SK-N-SH (cell line): ENCODE measurements around the gene FAM149A. TPM values are rescaled to one million over a fixed set of nuclear protein-coding genes. Genes with fewer than 3 reads are reported as not detected.
A peak's percentile ranks its signal among the peaks of the same experiment; 100 is the strongest.

ENCODE experiments used
- CTCF ChIA-PET: fragments of 300-600, 350-600 bp; formaldehyde crosslinking; extraction: SDS; loops from one replicate; lab custom pipeline; 2021; lab: Yijun Ruan, JAX
- POLR2A ChIA-PET: fragments of 350-600 bp; sonication (Branson Sonifier 250); formaldehyde crosslinking; extraction: SDS; loops from one replicate; lab custom pipeline; 2020; ENCODE audit warnings: antibody characterized with exemption, inconsistent platforms; lab: Yijun Ruan, JAX
- DNase-seq: peaks from one replicate; pipeline ENCODE4 v3.0.0; 2012
- H2AFZ ChIP-seq: fragments of 200-600 bp; sonication (generic); 2 replicates; pipeline ENCODE4 v1.8.1; 2016; ENCODE audit warnings: antibody characterized with exemption, mild to moderate bottlenecking, low read depth
- H3F3A ChIP-seq: fragments of 200-600 bp; sonication (generic); replicated peaks from 2 replicates; pipeline ENCODE3; 2016; ENCODE audit warnings: antibody characterized with exemption, mild to moderate bottlenecking; ENCODE audit not compliant: insufficient read depth
- H3K27ac ChIP-seq, 2 experiments: fragments of 200-500 bp in 1 of 2; fragments of 200-600 bp in 1 of 2; sonication (Bioruptor generic) in 1 of 2; sonication (generic), shearing (Covaris generic) in 1 of 2; 2 replicates each; pipeline versions ENCODE4 v1.5.1 to v1.6.1; 2014 to 2016; ENCODE audit warnings: low read depth in 2 of 2, inconsistent platforms in 1 of 2, low read length in 1 of 2, mild to moderate bottlenecking in 1 of 2, mixed read lengths in 1 of 2
- H3K27me3 ChIP-seq: fragments of 200-600 bp; sonication (generic), shearing (Covaris generic); 2 replicates; pipeline ENCODE4 v1.6.1; 2016; ENCODE audit warnings: mixed run types; ENCODE audit not compliant: insufficient read depth
- H3K36me3 ChIP-seq, 2 experiments: fragments of 200-500 bp in 1 of 2; fragments of 200-600 bp in 1 of 2; sonication (Bioruptor generic) in 1 of 2; sonication (generic) in 1 of 2; replicated peaks in 1 of 2; 2 replicates each; pipeline versions ENCODE3 to v1.5.1; 2014 to 2016; ENCODE audit warnings: low read length in 1 of 2, mild to moderate bottlenecking in 1 of 2; ENCODE audit not compliant: insufficient read depth in 2 of 2, control insufficient read depth in 1 of 2
- H3K4me1 ChIP-seq, 2 experiments: fragments of 200-500 bp in 1 of 2; fragments of 200-600 bp in 1 of 2; sonication (Bioruptor generic) in 1 of 2; sonication (generic), shearing (Covaris generic) in 1 of 2; 2 replicates each; pipeline versions ENCODE4 v1.5.1 to v1.6.1; 2014 to 2016; ENCODE audit warnings: low read depth in 1 of 2, low read length in 1 of 2, mixed run types in 1 of 2; ENCODE audit not compliant: insufficient read depth in 2 of 2, control insufficient read depth in 1 of 2
- H3K4me2 ChIP-seq: fragments of 200-600 bp; sonication (generic), shearing (Covaris generic); 2 replicates; pipeline ENCODE4 v1.6.1; 2017; ENCODE audit warnings: mixed run types
- H3K4me3 ChIP-seq, 2 experiments: fragments of 200-500 bp in 1 of 2; fragments of 200-600 bp in 1 of 2; sonication (Bioruptor generic) in 1 of 2; sonication (generic), shearing (Covaris generic) in 1 of 2; 2 replicates each; pipeline versions ENCODE4 v1.5.1 to v1.8.1; 2014 to 2016; ENCODE audit warnings: low read depth in 2 of 2, inconsistent platforms in 1 of 2, low read length in 1 of 2, mild to moderate bottlenecking in 1 of 2, mixed read lengths in 1 of 2, moderate library complexity in 1 of 2
- H3K79me2 ChIP-seq: fragments of 200-600 bp; sonication (generic); 2 replicates; pipeline ENCODE4 v1.8.1; 2017; ENCODE audit warnings: mild to moderate bottlenecking; ENCODE audit not compliant: insufficient read depth
- H3K9ac ChIP-seq: fragments of 200-600 bp; sonication (generic); 2 replicates; pipeline ENCODE4 v1.6.1; 2017; ENCODE audit warnings: mixed run types
- H3K9me2 ChIP-seq: fragments of 200-600 bp; sonication (generic); 2 replicates; pipeline ENCODE4 v1.6.1; 2017; ENCODE audit warnings: mixed run types
- H3K9me3 ChIP-seq: fragments of 200-600 bp; sonication (generic); 2 replicates; pipeline ENCODE4 v1.6.1; 2017; ENCODE audit warnings: mixed run types, mild to moderate bottlenecking, moderate library complexity
- H4K20me1 ChIP-seq: fragments of 200-600 bp; sonication (generic); 2 replicates; pipeline ENCODE4 v1.6.1; 2017; ENCODE audit warnings: mild to moderate bottlenecking, mixed run types; ENCODE audit not compliant: insufficient read depth
- EP300 ChIP-seq, 2 experiments: IDR thresholded peaks; 2 replicates each; pipeline versions ENCODE4 v1.4.0 to v1.6.1; 2012; ENCODE audit warnings: borderline replicate concordance in 1 of 2, low read depth in 1 of 2, low read length in 1 of 2
- EZH2phosphoT487 ChIP-seq: fragments of 200-600 bp; sonication (generic); IDR thresholded peaks from 2 replicates; pipeline ENCODE4 v1.6.1; 2017; ENCODE audit warnings: low read depth, mixed run types, mild to moderate bottlenecking, antibody characterized with exemption, moderate library complexity, borderline replicate concordance
- GATA2 ChIP-seq: sonication (generic); formaldehyde crosslinking; IDR thresholded peaks from 2 replicates; pipeline ENCODE4 v1.5.0; 2020; ENCODE audit warnings: mild to moderate bottlenecking, missing genetic modification reagents
- MEF2A ChIP-seq: IDR thresholded peaks from 2 replicates; pipeline ENCODE4 v1.4.0; 2012; ENCODE audit warnings: low read depth, borderline replicate concordance
- MXI1 ChIP-seq: IDR thresholded peaks from 2 replicates; pipeline ENCODE4 v1.6.1; 2012; ENCODE audit warnings: mild to moderate bottlenecking, low read depth, low read length, improper control_type of control experiment
- NFIC ChIP-seq: IDR thresholded peaks from 2 replicates; pipeline ENCODE4 v1.4.0; 2012; ENCODE audit warnings: borderline replicate concordance
- POLR2AphosphoS5 ChIP-seq: IDR thresholded peaks from 2 replicates; pipeline ENCODE4 v1.6.1; 2012; ENCODE audit warnings: low read depth, low read length
- RCOR1 ChIP-seq: fragments of 150-350 bp; IDR thresholded peaks from 2 replicates; pipeline ENCODE4 v1.6.1; 2017; ENCODE audit warnings: antibody characterized with exemption, low read length
- SMC3 ChIP-seq: IDR thresholded peaks from 2 replicates; pipeline ENCODE4 v1.6.1; 2012; ENCODE audit warnings: low read depth, low read length, improper control_type of control experiment
- TAF1 ChIP-seq: IDR thresholded peaks from 2 replicates; pipeline ENCODE4 v1.6.1; 2012; ENCODE audit warnings: low read depth, mild to moderate bottlenecking, low read length, moderate library complexity, borderline replicate concordance
- TEAD4 ChIP-seq: IDR thresholded peaks from 2 replicates; pipeline ENCODE4 v1.4.0; 2012; ENCODE audit warnings: mild to moderate bottlenecking, borderline replicate concordance; ENCODE audit not compliant: insufficient read depth
- WGBS: methylation state at CpG from one replicate; pipeline ENCODE4 v1.1.6; 2017; ENCODE audit warnings: low lambda C conversion rate; 5-methylcytosine and 5-hydroxymethylcytosine counted together
- polyA plus RNA-seq, 3 experiments: library from polyadenylated mRNA; depleted of rRNA; stranded (reverse); fragments of >200 nt; gene quantifications; 2 replicates each; pipeline ENCODE4 v1.2.3, GENCODE V29; 2012
- TF ChIP-seq, protein P1 (sequence below): fragments of 150-350 bp; IDR thresholded peaks from 2 replicates; pipeline ENCODE4 v1.6.1; 2016; ENCODE audit warnings: mild to moderate bottlenecking, low read depth, low read length
- TF ChIP-seq, protein P2 (sequence below): IDR thresholded peaks from 2 replicates; pipeline ENCODE4 v1.4.0; 2012; ENCODE audit warnings: low read depth, borderline replicate concordance
- TF ChIP-seq, protein P3 (sequence below): IDR thresholded peaks from 2 replicates; pipeline ENCODE4 v1.6.1; 2012; ENCODE audit warnings: mild to moderate bottlenecking, low read depth, low read length, moderate library complexity
- TF ChIP-seq, protein P4 (sequence below): IDR thresholded peaks from 2 replicates; pipeline ENCODE4 v1.4.0; 2012; ENCODE audit warnings: low read depth, borderline replicate concordance
- TF ChIP-seq, protein P5 (sequence below): fragments of 150-350 bp; IDR thresholded peaks from 2 replicates; pipeline ENCODE4 v1.6.1; 2017; ENCODE audit warnings: antibody characterized with exemption, low read length, low read depth, borderline replicate concordance

FAM149A gene
- polyA plus RNA-seq, 1 of the 3 experiments (the other 2 are of a cell fraction), result 0.38 TPM

DNA sequence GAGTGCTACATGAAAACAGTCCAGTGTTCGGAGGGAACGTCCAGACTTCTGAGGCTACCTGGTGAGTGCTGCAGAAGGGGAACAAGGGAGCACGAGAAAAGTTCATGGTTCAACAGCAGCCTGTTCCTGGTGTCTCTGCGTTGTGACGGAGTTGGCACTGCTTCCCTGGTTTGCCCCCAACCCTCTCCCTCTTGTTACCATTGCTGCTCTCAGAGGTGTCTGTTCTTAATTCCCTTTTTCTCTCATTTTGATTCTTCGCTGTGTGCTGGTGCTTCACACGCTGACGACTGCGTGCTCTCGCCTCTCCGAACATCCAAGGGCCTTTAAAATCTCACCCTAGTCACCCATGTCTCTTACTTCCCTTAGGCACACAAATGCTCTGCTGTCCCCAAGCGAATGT is 1.6 kb upstream of the FAM149A start:
- no peaks in the 10 kb centered on the region for H3K79me2 ChIP-seq
- H3K4me3 ChIP-seq, result no peak overlapping the region
- H3K9ac ChIP-seq, result no peak overlapping the region
- POLR2A ChIA-PET, result no interaction called here
- H3K9me3 ChIP-seq, result no peaks in the 10 kb centered on the region
- no peak overlapping the region for H2AFZ ChIP-seq
- DNase-seq, result no peak
- CTCF ChIA-PET, result no interaction called here
- H3K4me2 ChIP-seq, result no peak overlapping the region
- H3K36me3 ChIP-seq, result no peaks in the 10 kb centered on the region
- H3K4me1 ChIP-seq, result no peaks in the 10 kb centered on the region; a peak in 1 of 4 replicates
- no peak overlapping the region for H3K27ac ChIP-seq
- H3F3A ChIP-seq, result no peaks in the 10 kb centered on the region
- no peaks in the 10 kb centered on the region for H4K20me1 ChIP-seq
- 90% methylated on average over 12 of the region's 12 CpGs for WGBS
- no peaks in the 10 kb centered on the region for H3K9me2 ChIP-seq
- peaks cover 26% of the 10 kb centered on the region; the same call in 1 of the 2 replicates for H3K27me3 ChIP-seq
- TF ChIP-seq NFIC, result no peak
- TF ChIP-seq EZH2phosphoT487, result no peak
- TF ChIP-seq EP300 (IDR thresholded peaks at IDR 0.05; ENCODE audit: borderline replicate concordance in 1 of 2, low read depth in 1 of 2, low read length in 1 of 2), result no peak
- no peak for TF ChIP-seq SMC3
- no peak for TF ChIP-seq GATA2 (CRISPR knock-in tag)
- TF ChIP-seq, protein P1, sequence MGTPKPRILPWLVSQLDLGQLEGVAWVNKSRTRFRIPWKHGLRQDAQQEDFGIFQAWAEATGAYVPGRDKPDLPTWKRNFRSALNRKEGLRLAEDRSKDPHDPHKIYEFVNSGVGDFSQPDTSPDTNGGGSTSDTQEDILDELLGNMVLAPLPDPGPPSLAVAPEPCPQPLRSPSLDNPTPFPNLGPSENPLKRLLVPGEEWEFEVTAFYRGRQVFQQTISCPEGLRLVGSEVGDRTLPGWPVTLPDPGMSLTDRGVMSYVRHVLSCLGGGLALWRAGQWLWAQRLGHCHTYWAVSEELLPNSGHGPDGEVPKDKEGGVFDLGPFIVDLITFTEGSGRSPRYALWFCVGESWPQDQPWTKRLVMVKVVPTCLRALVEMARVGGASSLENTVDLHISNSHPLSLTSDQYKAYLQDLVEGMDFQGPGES, result no peak
- TF ChIP-seq TAF1, result no peak
- no peak for TF ChIP-seq POLR2AphosphoS5
- TF ChIP-seq TEAD4, result no peak

DNA sequence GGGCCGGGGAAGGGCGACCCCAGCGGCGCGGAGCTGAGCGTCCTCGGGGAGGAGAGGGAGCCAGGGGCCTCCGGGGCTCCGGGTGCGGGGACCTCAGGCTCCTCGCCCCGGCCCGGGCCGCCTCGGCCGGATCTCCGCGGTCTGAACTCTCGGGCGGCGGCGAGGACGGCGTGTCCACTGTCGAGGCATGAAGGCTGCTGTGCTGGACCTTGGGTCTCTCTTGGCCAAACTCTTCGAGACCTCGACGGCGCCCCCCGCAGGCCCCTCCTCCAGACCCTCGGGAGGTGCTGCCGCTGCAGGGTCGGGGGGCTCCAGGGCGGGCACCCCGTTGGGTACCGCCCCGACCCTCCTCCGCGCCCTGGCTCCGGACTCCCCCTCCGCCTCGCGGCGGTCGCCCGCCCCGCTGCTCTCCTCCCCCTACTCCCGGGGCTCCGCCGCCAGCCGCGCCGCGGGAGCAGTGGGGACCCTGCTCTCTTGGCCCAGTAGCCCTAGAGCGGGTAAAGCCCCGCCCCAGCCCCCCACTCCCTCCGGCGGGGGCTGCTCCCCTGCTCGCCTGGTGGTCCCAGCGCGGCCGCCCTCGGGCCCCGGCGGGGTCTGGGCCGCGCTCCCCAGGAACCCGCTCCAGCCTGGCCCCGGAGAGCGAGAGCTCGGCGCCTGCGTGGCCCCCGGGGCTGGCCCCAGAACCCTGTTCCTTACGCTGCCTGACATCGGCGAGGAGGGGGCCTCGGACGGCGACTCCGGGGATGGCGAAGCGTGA is 564 bp downstream of the FAM149A start:
- 3% methylated on average over 16 of the region's 83 CpGs for WGBS
- Histone ChIP-seq H3K4me2 (no peak overlapping the region), H3K27ac (no peak overlapping the region), H3K36me3 (no peaks in the 10 kb centered on the region), H3K9me2 (no peaks in the 10 kb centered on the region; the same call in 1 of the 2 replicates), H2AFZ (no peak overlapping the region), H3F3A (no peaks in the 10 kb centered on the region), H3K9ac (no peak overlapping the region), H3K4me1 (no peaks in the 10 kb centered on the region; a peak in 1 of 4 replicates), H3K27me3 (peaks cover 26% of the 10 kb centered on the region; the same call in 1 of the 2 replicates), H4K20me1 (no peaks in the 10 kb centered on the region), H3K4me3 (peak overlapping the region in 1 of 2 experiments; percentile 38; a peak in 2 of 4 replicates), H3K9me3 (no peaks in the 10 kb centered on the region), H3K79me2 (no peaks in the 10 kb centered on the region)
- peak; percentile 84 for DNase-seq
- POLR2A ChIA-PET, result no interaction called here
- CTCF ChIA-PET, result interaction anchor here (0.8 to 1.2 kb wide), 2 partner anchors 28 to 33 kb away, joined by 3 to 5 read pairs; no protein-coding TSS in a partner anchor
- TF ChIP-seq, protein P2, sequence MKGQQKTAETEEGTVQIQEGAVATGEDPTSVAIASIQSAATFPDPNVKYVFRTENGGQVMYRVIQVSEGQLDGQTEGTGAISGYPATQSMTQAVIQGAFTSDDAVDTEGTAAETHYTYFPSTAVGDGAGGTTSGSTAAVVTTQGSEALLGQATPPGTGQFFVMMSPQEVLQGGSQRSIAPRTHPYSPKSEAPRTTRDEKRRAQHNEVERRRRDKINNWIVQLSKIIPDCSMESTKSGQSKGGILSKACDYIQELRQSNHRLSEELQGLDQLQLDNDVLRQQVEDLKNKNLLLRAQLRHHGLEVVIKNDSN, result no peak
- TF ChIP-seq TAF1 (no peak), GATA2 (CRISPR knock-in tag) (no peak), TEAD4 (no peak), MXI1 (no peak), MEF2A (no peak), RCOR1 (no peak)
- TF ChIP-seq, protein P3, sequence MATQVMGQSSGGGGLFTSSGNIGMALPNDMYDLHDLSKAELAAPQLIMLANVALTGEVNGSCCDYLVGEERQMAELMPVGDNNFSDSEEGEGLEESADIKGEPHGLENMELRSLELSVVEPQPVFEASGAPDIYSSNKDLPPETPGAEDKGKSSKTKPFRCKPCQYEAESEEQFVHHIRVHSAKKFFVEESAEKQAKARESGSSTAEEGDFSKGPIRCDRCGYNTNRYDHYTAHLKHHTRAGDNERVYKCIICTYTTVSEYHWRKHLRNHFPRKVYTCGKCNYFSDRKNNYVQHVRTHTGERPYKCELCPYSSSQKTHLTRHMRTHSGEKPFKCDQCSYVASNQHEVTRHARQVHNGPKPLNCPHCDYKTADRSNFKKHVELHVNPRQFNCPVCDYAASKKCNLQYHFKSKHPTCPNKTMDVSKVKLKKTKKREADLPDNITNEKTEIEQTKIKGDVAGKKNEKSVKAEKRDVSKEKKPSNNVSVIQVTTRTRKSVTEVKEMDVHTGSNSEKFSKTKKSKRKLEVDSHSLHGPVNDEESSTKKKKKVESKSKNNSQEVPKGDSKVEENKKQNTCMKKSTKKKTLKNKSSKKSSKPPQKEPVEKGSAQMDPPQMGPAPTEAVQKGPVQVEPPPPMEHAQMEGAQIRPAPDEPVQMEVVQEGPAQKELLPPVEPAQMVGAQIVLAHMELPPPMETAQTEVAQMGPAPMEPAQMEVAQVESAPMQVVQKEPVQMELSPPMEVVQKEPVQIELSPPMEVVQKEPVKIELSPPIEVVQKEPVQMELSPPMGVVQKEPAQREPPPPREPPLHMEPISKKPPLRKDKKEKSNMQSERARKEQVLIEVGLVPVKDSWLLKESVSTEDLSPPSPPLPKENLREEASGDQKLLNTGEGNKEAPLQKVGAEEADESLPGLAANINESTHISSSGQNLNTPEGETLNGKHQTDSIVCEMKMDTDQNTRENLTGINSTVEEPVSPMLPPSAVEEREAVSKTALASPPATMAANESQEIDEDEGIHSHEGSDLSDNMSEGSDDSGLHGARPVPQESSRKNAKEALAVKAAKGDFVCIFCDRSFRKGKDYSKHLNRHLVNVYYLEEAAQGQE, result no peak
- TF ChIP-seq, protein P4, sequence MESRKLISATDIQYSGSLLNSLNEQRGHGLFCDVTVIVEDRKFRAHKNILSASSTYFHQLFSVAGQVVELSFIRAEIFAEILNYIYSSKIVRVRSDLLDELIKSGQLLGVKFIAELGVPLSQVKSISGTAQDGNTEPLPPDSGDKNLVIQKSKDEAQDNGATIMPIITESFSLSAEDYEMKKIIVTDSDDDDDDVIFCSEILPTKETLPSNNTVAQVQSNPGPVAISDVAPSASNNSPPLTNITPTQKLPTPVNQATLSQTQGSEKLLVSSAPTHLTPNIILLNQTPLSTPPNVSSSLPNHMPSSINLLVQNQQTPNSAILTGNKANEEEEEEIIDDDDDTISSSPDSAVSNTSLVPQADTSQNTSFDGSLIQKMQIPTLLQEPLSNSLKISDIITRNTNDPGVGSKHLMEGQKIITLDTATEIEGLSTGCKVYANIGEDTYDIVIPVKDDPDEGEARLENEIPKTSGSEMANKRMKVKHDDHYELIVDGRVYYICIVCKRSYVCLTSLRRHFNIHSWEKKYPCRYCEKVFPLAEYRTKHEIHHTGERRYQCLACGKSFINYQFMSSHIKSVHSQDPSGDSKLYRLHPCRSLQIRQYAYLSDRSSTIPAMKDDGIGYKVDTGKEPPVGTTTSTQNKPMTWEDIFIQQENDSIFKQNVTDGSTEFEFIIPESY, result no peak
- TF ChIP-seq, protein P5, sequence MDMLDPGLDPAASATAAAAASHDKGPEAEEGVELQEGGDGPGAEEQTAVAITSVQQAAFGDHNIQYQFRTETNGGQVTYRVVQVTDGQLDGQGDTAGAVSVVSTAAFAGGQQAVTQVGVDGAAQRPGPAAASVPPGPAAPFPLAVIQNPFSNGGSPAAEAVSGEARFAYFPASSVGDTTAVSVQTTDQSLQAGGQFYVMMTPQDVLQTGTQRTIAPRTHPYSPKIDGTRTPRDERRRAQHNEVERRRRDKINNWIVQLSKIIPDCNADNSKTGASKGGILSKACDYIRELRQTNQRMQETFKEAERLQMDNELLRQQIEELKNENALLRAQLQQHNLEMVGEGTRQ, result no peak
